ENCODE data around the gene OR2T35.

OR2T35 gene

GRCh38 chr1:248593226-248593625 lies 51.9 kb downstream of the OR2T35 start:
- no peak overlapping the region for H3K4me3 Mint-ChIP-seq
- H3K27ac Mint-ChIP-seq, result no peak overlapping the region
- no peaks in the 10 kb centered on the region for H3K27me3 Mint-ChIP-seq
- H3K36me3 Mint-ChIP-seq, result peaks cover 1% of the 10 kb centered on the region
- H3K9me3 Mint-ChIP-seq, result no peaks in the 10 kb centered on the region
- peaks cover 7% of the 10 kb centered on the region for H3K4me1 Mint-ChIP-seq

- H3K27me3 Mint-ChIP-seq, result no peaks in the 10 kb centered on the region
- no peak overlapping the region for H3K27ac Mint-ChIP-seq
- H3K36me3 Mint-ChIP-seq, result peaks cover 1% of the 10 kb centered on the region
- no peak overlapping the region for H3K4me3 Mint-ChIP-seq
- H3K4me1 Mint-ChIP-seq, result peaks cover 7% of the 10 kb centered on the region
- H3K9me3 Mint-ChIP-seq, result no peaks in the 10 kb centered on the region
Measured at GRCh38 chr1:248592655-248593054, 52.4 kb downstream of the OR2T35 start.

GRCh38 chr1:248590055-248590454 lies 55.0 kb downstream of the OR2T35 start:
- H3K4me1 Mint-ChIP-seq, result no peaks in the 10 kb centered on the region
- H3K4me3 Mint-ChIP-seq, result no peak overlapping the region
- H3K27me3 Mint-ChIP-seq, result no peaks in the 10 kb centered on the region
- H3K27ac Mint-ChIP-seq, result no peak overlapping the region
- H3K36me3 Mint-ChIP-seq, result peaks cover 1% of the 10 kb centered on the region
- H3K9me3 Mint-ChIP-seq, result no peaks in the 10 kb centered on the region

- Mint-ChIP-seq H3K27ac (no peak overlapping the region), H3K9me3 (no peaks in the 10 kb centered on the region), H3K36me3 (peaks cover 1% of the 10 kb centered on the region), H3K27me3 (no peaks in the 10 kb centered on the region), H3K4me1 (no peaks in the 10 kb centered on the region), H3K4me3 (no peak overlapping the region)
Measured at GRCh38 chr1:248589334-248589733, 55.7 kb downstream of the OR2T35 start.

All from activated naive CD4-positive, alpha-beta T cell treated with anti-CD3 and anti-CD28 coated beads, Interleukin-2, amount 50 U/mL, for 24 hours (primary cell).